Esophagus squamous epithelium (tissue), 4 donors: ENCODE results near the gene SEMA5B.

Source experiments
- CTCF ChIP-seq, 6 experiments: fragments of 450-650 bp in 4 of 6; fragments of 200-600 bp in 2 of 6; sonication (generic) in 2 of 6; IDR thresholded peaks; one replicate each; pipeline ENCODE4 v1.5.1; 2016 to 2019; ENCODE audit warnings: antibody characterized with exemption in 6 of 6, mild to moderate bottlenecking in 4 of 6, moderate library complexity in 4 of 6
- POLR2A ChIP-seq, 4 donors: fragments of 450-650 bp; IDR thresholded peaks; one replicate each; pipeline ENCODE4 v1.6.1; 2017; ENCODE audit warnings: antibody characterized with exemption in 4 of 4, mild to moderate bottlenecking in 4 of 4, moderate library complexity in 3 of 4

- TF ChIP-seq CTCF (IDR thresholded peaks at IDR 0.05), result no peak
- no peak for TF ChIP-seq POLR2A (IDR thresholded peaks at IDR 0.05)
Observed at GRCh38 chr3:122996038-122996580, 31.5 kb downstream of the SEMA5B start.
